Measurements from ENCODE around the gene ACTA2.

DNA sequence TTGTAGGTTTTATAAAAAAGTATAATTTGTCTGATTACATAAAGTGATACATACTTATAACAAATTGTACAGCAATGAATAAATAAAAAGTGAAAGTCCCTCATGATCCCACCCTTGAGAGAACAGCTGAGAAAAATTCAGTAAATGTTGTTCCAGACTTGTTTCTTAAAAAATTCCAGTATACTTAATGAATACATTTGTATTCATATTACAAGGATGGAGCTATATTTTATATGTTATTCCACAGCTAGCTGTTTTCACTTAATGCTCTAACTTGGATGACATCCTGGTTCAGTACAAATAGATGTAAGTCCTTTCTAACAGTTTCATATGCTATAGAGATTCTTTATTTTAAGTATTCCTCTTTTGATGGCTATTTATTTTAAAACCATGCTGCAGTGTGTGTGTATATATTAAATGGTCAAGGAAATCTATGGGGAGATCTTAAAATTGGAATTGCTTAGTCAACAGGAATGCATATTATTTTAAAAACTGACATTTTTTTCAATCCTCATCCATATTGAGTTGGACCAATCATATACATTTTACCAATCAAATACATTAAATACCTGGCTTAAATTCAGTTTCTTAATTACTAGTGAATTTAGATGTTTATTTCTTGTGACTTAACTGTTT lies 63.6 kb downstream of the ACTA2 start:
- TF ChIP-seq, protein P1, sequence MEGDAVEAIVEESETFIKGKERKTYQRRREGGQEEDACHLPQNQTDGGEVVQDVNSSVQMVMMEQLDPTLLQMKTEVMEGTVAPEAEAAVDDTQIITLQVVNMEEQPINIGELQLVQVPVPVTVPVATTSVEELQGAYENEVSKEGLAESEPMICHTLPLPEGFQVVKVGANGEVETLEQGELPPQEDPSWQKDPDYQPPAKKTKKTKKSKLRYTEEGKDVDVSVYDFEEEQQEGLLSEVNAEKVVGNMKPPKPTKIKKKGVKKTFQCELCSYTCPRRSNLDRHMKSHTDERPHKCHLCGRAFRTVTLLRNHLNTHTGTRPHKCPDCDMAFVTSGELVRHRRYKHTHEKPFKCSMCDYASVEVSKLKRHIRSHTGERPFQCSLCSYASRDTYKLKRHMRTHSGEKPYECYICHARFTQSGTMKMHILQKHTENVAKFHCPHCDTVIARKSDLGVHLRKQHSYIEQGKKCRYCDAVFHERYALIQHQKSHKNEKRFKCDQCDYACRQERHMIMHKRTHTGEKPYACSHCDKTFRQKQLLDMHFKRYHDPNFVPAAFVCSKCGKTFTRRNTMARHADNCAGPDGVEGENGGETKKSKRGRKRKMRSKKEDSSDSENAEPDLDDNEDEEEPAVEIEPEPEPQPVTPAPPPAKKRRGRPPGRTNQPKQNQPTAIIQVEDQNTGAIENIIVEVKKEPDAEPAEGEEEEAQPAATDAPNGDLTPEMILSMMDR (conservative IDR thresholded peaks at IDR 0.05 in 1 of 2, IDR thresholded peaks at IDR 0.05 in 1 of 2; ENCODE audit: low read depth in 1 of 2, low read length in 2 of 2) = no peak
- no peak for TF ChIP-seq EZH2 (IDR thresholded peaks at IDR 0.05; ENCODE audit: low read length, missing control alignments)

Data from fibroblast of lung (primary cell).